Activated CD4-positive, alpha-beta T cell treated with anti-CD3 and anti-CD28 coated beads for 48 hours (primary cell): Measurements from ENCODE around the gene MS4A18.
"Not testable (repeated sequence)": the region's sequence is repeated elsewhere in the genome, so short reads cannot be mapped to it uniquely, and the experiment has no call there.

Experiments used
- DNase-seq: peaks from one replicate; pipeline ENCODE4 v3.0.0-alpha.2; 2020

The MS4A18 gene

GRCh38 chr11:60740573-60740972 lies 16.1 kb downstream of the MS4A18 start:
- no peak for DNase-seq

GRCh38 chr11:60741421-60741820 lies 16.9 kb downstream of the MS4A18 start:
- DNase-seq, result no peak

- DNase-seq, result no peak
These were observed 18.5 kb downstream of the MS4A18 start for GRCh38 chr11:60743058-60743457.

- DNase-seq, result no peak
These were observed 19.6 kb downstream of the MS4A18 start for GRCh38 chr11:60744114-60744513.

GRCh38 chr11:60747359-60747873 lies 22.9 kb downstream of the MS4A18 start:
- DNase-seq, result no peak

- DNase-seq, result no peak
These were observed 23.7 kb downstream of the MS4A18 start for GRCh38 chr11:60748225-60748624.

GRCh38 chr11:60748821-60749220 lies 24.3 kb downstream of the MS4A18 start:
- no peak for DNase-seq

GRCh38 chr11:60750911-60751310 lies 26.4 kb downstream of the MS4A18 start:
- no peak for DNase-seq

GRCh38 chr11:60753309-60753708 lies 28.8 kb downstream of the MS4A18 start:
- DNase-seq, result no peak

GRCh38 chr11:60754887-60755286 lies 30.4 kb downstream of the MS4A18 start:
- no peak for DNase-seq

GRCh38 chr11:60756307-60757032 lies 31.9 kb downstream of the MS4A18 start, which contains the start of gene MS4A15:
MS4A15 (plus strand) TSS chr11:60756867; CDS start chr11:60763734, 6,867 bp downstream.
- no peak for DNase-seq

- DNase-seq, result no peak
These were observed 32.8 kb downstream of the MS4A18 start for GRCh38 chr11:60757231-60757800.

- not testable (repeated sequence) for DNase-seq
These were observed 34.2 kb downstream of the MS4A18 start for GRCh38 chr11:60758671-60759070.

GRCh38 chr11:60759438-60760225 lies 35.1 kb downstream of the MS4A18 start:
- DNase-seq, result not testable (repeated sequence)

- no peak for DNase-seq
These were observed 37.1 kb downstream of the MS4A18 start for GRCh38 chr11:60761436-60762190.

GRCh38 chr11:60762851-60763691 lies 38.6 kb downstream of the MS4A18 start:
- no peak for DNase-seq

GRCh38 chr11:60763692-60764369 lies 39.3 kb downstream of the MS4A18 start:
- no peak for DNase-seq

GRCh38 chr11:60764879-60765278 lies 40.4 kb downstream of the MS4A18 start:
- no peak for DNase-seq

- DNase-seq, result no peak
These were observed 40.8 kb downstream of the MS4A18 start for GRCh38 chr11:60765355-60765754.

GRCh38 chr11:60766547-60766946 lies 42.0 kb downstream of the MS4A18 start:
- DNase-seq, result no peak

- DNase-seq, result peak; percentile 55
These were observed 42.9 kb downstream of the MS4A18 start for GRCh38 chr11:60767388-60767811.
